Neural progenitor cell (in vitro differentiated cells): Measurements from ENCODE around the gene BEND6.

Source experiments
- EZH2 ChIP-seq: fragments of 200-600 bp; sonication (generic); IDR thresholded peaks from 2 replicates; pipeline ENCODE4 v1.6.1; 2017; ENCODE audit warnings: antibody characterized with exemption, mild to moderate bottlenecking, moderate library complexity
- TF ChIP-seq, protein P1 (sequence below): fragments of 200-600 bp; sonication (generic); IDR thresholded peaks from 2 replicates; pipeline ENCODE4 v1.5.1; 2017; ENCODE audit warnings: antibody characterized with exemption, mild to moderate bottlenecking

DNA sequence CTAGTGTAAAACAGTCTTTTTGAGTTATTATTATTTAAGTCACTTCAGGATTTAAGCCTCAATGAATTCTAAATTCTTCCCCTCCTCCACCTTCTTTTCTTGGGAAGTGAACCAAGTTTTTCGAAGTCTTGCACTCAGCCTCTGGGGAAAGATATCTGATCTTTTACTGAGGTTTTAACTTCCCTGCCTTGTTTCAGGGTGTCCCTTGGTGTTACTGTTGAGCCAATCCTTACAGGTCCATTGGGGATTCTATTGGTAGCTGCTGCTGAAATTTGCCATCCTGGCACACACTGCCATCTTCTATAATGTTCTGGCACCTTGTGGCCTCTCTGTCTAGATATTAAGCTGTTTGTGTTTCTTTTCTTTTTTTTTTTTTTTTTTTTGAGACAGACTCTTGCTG lies 31.7 kb downstream of the BEND6 start:
- TF ChIP-seq, protein P1, sequence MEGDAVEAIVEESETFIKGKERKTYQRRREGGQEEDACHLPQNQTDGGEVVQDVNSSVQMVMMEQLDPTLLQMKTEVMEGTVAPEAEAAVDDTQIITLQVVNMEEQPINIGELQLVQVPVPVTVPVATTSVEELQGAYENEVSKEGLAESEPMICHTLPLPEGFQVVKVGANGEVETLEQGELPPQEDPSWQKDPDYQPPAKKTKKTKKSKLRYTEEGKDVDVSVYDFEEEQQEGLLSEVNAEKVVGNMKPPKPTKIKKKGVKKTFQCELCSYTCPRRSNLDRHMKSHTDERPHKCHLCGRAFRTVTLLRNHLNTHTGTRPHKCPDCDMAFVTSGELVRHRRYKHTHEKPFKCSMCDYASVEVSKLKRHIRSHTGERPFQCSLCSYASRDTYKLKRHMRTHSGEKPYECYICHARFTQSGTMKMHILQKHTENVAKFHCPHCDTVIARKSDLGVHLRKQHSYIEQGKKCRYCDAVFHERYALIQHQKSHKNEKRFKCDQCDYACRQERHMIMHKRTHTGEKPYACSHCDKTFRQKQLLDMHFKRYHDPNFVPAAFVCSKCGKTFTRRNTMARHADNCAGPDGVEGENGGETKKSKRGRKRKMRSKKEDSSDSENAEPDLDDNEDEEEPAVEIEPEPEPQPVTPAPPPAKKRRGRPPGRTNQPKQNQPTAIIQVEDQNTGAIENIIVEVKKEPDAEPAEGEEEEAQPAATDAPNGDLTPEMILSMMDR = no peak
- no peak for TF ChIP-seq EZH2
